AG09309 (cell line): ENCODE data around the gene MAPT.
"Not testable (repeated sequence)": the region's sequence is repeated elsewhere in the genome, so short reads cannot be mapped to it uniquely, and the experiment has no call there.

Experiments used
- DNase-seq: peaks from one replicate; pipeline ENCODE4 v3.0.0-alpha.2; 2010; ENCODE audit warnings: low read depth
- H3K4me3 ChIP-seq: 2 replicates; pipeline ENCODE4 v1.5.1; 2011; ENCODE audit warnings: mild to moderate bottlenecking, low read depth, low read length, moderate library complexity; ENCODE audit not compliant: control insufficient read depth
- TF ChIP-seq, protein P1 (sequence below): IDR thresholded peaks from 2 replicates; pipeline ENCODE4 v1.5.1; 2011; ENCODE audit warnings: mild to moderate bottlenecking, low read depth, low read length, inconsistent platforms; ENCODE audit not compliant: insufficient read depth, control insufficient read depth; ENCODE audit errors: missing control alignments

Gene MAPT

DNA sequence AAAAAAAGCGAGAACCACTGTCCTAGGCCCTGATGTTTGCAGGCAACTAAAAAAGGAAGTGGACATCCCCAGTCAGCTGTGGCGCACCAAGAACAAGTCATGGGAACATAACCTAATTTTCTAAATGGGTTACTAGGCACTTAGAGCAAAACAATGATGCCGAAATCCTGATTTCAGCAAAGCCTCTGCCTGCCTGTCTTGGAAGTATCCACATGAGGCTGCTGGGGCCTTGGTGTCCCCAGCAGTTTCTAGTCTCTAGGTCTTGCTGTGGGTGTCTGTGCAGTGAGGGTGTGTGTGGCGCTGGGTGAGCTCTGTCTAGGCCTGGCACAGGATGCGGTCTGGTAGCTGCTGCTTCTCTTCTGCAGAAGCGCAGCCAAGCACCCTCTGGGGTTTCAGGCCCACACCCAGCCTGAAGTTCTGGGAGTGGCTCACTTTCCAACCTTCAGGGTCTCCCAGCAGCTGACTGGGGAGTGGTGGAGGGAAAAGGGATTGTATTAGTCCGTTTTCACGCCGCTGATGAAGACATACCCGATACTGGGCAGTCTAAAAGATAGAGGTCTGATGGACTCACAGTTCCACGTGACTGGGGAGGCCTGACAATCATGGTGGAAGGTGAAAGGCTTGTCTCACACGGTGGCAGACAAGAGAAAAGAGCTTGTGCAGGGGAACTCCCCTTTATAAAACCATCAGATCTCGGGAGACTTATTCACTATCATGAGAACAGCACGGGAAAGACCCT, 125.8 kb downstream of the MAPT start:
- DNase-seq, result no peak
- TF ChIP-seq, protein P1, sequence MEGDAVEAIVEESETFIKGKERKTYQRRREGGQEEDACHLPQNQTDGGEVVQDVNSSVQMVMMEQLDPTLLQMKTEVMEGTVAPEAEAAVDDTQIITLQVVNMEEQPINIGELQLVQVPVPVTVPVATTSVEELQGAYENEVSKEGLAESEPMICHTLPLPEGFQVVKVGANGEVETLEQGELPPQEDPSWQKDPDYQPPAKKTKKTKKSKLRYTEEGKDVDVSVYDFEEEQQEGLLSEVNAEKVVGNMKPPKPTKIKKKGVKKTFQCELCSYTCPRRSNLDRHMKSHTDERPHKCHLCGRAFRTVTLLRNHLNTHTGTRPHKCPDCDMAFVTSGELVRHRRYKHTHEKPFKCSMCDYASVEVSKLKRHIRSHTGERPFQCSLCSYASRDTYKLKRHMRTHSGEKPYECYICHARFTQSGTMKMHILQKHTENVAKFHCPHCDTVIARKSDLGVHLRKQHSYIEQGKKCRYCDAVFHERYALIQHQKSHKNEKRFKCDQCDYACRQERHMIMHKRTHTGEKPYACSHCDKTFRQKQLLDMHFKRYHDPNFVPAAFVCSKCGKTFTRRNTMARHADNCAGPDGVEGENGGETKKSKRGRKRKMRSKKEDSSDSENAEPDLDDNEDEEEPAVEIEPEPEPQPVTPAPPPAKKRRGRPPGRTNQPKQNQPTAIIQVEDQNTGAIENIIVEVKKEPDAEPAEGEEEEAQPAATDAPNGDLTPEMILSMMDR, result no peak
- no peak overlapping the region for H3K4me3 ChIP-seq

DNA sequence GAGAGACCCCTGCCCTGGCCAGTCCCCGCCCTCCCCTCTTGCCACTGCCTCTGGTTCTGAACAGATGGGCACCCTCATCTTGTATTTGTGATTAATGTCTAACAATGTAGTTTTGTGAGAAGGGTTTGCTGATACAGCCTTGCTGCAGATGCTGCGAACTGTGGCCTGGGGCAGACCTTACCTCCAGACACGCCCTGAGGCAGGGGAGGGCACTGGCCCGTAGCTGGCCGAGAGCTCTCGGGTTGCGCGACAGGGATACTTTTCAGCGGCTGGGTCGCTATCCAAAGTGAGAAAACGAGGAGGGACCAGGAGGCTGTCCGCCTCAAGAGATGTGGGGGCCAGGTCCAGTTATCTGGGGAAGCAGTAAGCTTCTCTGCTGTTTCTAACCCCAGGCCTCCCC, 126.6 kb downstream of the MAPT start:
- TF ChIP-seq, protein P1, result no peak
- H3K4me3 ChIP-seq, result no peak overlapping the region
- no peak for DNase-seq

DNA sequence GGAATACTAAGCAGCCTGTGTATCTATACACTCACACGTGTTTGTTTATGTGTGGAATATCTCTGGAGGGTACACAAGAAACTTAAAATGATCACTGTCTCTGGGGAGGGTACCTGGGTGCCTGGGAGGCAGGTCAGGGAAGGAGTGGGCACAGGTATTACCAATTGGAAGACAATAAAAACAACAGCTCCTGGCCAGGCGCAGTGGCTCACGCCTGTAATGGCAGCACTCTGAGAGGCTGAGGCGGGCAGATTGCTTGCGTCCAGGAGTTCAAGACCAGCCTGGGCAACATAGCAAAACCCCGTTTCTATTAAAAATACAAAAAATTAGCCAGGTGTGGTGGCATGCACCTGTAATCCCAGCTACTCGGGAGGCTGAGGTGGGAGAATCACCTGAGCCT, 129.0 kb downstream of the MAPT start:
- DNase-seq, H3K4me3 ChIP-seq: not testable (repeated sequence)

DNA sequence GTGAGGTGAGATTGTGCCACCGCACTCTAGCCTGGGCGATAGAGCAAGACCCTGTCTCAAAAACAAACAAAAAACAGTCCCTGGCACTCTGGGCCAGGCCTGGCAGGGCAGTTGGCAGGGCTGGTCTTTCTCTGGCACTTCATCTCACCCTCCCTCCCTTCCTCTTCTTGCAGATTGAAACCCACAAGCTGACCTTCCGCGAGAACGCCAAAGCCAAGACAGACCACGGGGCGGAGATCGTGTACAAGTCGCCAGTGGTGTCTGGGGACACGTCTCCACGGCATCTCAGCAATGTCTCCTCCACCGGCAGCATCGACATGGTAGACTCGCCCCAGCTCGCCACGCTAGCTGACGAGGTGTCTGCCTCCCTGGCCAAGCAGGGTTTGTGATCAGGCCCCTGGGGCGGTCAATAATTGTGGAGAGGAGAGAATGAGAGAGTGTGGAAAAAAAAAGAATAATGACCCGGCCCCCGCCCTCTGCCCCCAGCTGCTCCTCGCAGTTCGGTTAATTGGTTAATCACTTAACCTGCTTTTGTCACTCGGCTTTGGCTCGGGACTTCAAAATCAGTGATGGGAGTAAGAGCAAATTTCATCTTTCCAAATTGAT, 129.5 kb downstream of the MAPT start:
- no peak for DNase-seq
- H3K4me3 ChIP-seq, result no peak overlapping the region
- TF ChIP-seq, protein P1, result no peak

DNA sequence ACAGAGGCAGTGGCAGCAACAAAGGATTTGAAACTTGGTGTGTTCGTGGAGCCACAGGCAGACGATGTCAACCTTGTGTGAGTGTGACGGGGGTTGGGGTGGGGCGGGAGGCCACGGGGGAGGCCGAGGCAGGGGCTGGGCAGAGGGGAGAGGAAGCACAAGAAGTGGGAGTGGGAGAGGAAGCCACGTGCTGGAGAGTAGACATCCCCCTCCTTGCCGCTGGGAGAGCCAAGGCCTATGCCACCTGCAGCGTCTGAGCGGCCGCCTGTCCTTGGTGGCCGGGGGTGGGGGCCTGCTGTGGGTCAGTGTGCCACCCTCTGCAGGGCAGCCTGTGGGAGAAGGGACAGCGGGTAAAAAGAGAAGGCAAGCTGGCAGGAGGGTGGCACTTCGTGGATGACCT, 130.2 kb downstream of the MAPT start:
- no peak overlapping the region for H3K4me3 ChIP-seq
- DNase-seq, result no peak
- TF ChIP-seq, protein P1, result no peak

DNA sequence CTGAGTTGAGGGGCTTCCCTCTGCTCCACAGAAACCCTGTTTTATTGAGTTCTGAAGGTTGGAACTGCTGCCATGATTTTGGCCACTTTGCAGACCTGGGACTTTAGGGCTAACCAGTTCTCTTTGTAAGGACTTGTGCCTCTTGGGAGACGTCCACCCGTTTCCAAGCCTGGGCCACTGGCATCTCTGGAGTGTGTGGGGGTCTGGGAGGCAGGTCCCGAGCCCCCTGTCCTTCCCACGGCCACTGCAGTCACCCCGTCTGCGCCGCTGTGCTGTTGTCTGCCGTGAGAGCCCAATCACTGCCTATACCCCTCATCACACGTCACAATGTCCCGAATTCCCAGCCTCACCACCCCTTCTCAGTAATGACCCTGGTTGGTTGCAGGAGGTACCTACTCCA, 130.7 kb downstream of the MAPT start:
- DNase-seq, result no peak
- TF ChIP-seq, protein P1, result no peak
- H3K4me3 ChIP-seq, result no peak overlapping the region

DNA sequence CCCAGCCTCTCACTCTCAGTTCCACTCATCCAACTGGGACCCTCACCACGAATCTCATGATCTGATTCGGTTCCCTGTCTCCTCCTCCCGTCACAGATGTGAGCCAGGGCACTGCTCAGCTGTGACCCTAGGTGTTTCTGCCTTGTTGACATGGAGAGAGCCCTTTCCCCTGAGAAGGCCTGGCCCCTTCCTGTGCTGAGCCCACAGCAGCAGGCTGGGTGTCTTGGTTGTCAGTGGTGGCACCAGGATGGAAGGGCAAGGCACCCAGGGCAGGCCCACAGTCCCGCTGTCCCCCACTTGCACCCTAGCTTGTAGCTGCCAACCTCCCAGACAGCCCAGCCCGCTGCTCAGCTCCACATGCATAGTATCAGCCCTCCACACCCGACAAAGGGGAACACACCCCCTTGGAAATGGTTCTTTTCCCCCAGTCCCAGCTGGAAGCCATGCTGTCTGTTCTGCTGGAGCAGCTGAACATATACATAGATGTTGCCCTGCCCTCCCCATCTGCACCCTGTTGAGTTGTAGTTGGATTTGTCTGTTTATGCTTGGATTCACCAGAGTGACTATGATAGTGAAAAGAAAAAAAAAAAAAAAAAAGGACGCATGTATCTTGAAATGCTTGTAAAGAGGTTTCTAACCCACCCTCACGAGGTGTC, 131.3 kb downstream of the MAPT start:
- no peak for DNase-seq
- TF ChIP-seq, protein P1, result no peak
- no peak overlapping the region for H3K4me3 ChIP-seq
